HepG2 (cell line): ENCODE results near the gene ZMYND8. TPM values are rescaled to one million over a fixed set of nuclear protein-coding genes. Genes with fewer than 3 reads are reported as not detected.

Experiments used
- CREM ChIP-seq, 2 experiments: sonication (generic) in 1 of 2; formaldehyde crosslinking in 1 of 2; IDR thresholded peaks; 2 replicates each; pipeline versions ENCODE4 v1.4.0 to v1.6.1; 2016 to 2020; ENCODE audit warnings: antibody characterized with exemption in 1 of 2, mild to moderate bottlenecking in 1 of 2, missing genetic modification reagents in 1 of 2
- HOXA5 ChIP-seq: sonication (generic); formaldehyde crosslinking; IDR thresholded peaks from 2 replicates; pipeline ENCODE4 v1.4.0; 2020; ENCODE audit warnings: missing genetic modification reagents
- ISX ChIP-seq: sonication (generic); formaldehyde crosslinking; conservative IDR thresholded peaks from 2 replicates; pipeline ENCODE4 v1.5.0; 2020; ENCODE audit warnings: missing genetic modification reagents
- JUN ChIP-seq: sonication (generic); formaldehyde crosslinking; IDR thresholded peaks from 2 replicates; pipeline ENCODE4 v1.4.0; 2020; ENCODE audit warnings: mild to moderate bottlenecking, missing genetic modification reagents
- MLLT10 ChIP-seq: sonication (generic); formaldehyde crosslinking; IDR thresholded peaks from 2 replicates; pipeline ENCODE4 v1.4.0; 2020; ENCODE audit warnings: missing genetic modification reagents
- NFATC3 ChIP-seq: sonication (generic); formaldehyde crosslinking; IDR thresholded peaks from 2 replicates; pipeline ENCODE4 v1.5.1; 2020; ENCODE audit warnings: mild to moderate bottlenecking, missing genetic modification reagents
- NFRKB ChIP-seq: fragments of 450-650 bp; IDR thresholded peaks from 2 replicates; pipeline ENCODE4 v1.6.1; 2017
- SIN3A ChIP-seq: IDR thresholded peaks from 2 replicates; pipeline ENCODE4 v1.6.1; 2011; ENCODE audit warnings: low read depth, mild to moderate bottlenecking, control low read depth, low read length, borderline replicate concordance
- SP4 ChIP-seq: sonication (generic); formaldehyde crosslinking; IDR thresholded peaks from 2 replicates; pipeline ENCODE4 v1.8.1; 2023; ENCODE audit warnings: mild to moderate bottlenecking, missing genetic modification reagents
- ZBTB1 ChIP-seq: sonication (generic); formaldehyde crosslinking; IDR thresholded peaks from 2 replicates; pipeline ENCODE4 v1.4.0; 2020; ENCODE audit warnings: missing genetic modification reagents, borderline replicate concordance
- ZBTB20 ChIP-seq: sonication (generic); formaldehyde crosslinking; IDR thresholded peaks from 2 replicates; pipeline ENCODE4 v1.8.1; 2023; ENCODE audit warnings: missing genetic modification reagents, low read depth, mild to moderate bottlenecking, borderline replicate concordance
- ZBTB39 ChIP-seq: sonication (generic); formaldehyde crosslinking; IDR thresholded peaks from 2 replicates; pipeline ENCODE4 v1.5.0; 2020; ENCODE audit warnings: missing genetic modification reagents
- ZNF12 ChIP-seq: sonication (generic); formaldehyde crosslinking; IDR thresholded peaks from 2 replicates; pipeline ENCODE4 v1.5.0; 2020; ENCODE audit warnings: missing genetic modification reagents
- ZNF251 ChIP-seq: sonication (generic); formaldehyde crosslinking; IDR thresholded peaks from 2 replicates; pipeline ENCODE4 v1.9.0; 2021; ENCODE audit warnings: mild to moderate bottlenecking, missing genetic modification reagents
- ZNF33B ChIP-seq: sonication (generic); formaldehyde crosslinking; IDR thresholded peaks from 2 replicates; pipeline ENCODE4 v1.5.1; 2020; ENCODE audit warnings: mild to moderate bottlenecking, missing genetic modification reagents
- ZNF432 ChIP-seq: sonication (generic); formaldehyde crosslinking; IDR thresholded peaks from 2 replicates; pipeline ENCODE4 v1.5.0; 2020; ENCODE audit warnings: missing genetic modification reagents, mild to moderate bottlenecking, borderline replicate concordance
- ZNF530 ChIP-seq: sonication (generic); formaldehyde crosslinking; IDR thresholded peaks from 2 replicates; pipeline ENCODE4 v1.5.0; 2020; ENCODE audit warnings: low read depth, mild to moderate bottlenecking, missing genetic modification reagents
- ZNF737 ChIP-seq: sonication (generic); formaldehyde crosslinking; IDR thresholded peaks from 2 replicates; pipeline ENCODE4 v1.5.0; 2020; ENCODE audit warnings: missing genetic modification reagents, mild to moderate bottlenecking, borderline replicate concordance
- ZNF800 ChIP-seq: sonication (generic); formaldehyde crosslinking; IDR thresholded peaks from 2 replicates; pipeline ENCODE4 v1.4.0; 2020; ENCODE audit warnings: missing genetic modification reagents
- polyA plus RNA-seq, 8 experiments: library from polyadenylated mRNA; depleted of rRNA in 3 of 8; stranded (reverse) in 7 of 8; unstranded in 1 of 8; fragments of >200 nt; fragmentation: Illumina TruSeq in 4 of 8; extraction: Trizol in 4 of 8; gene quantifications; 2 replicates each; pipeline versions ENCODE4 v1.2.1 to v1.2.3, GENCODE V29; 2011 to 2016; ENCODE audit warnings: low read depth in 4 of 8, missing spikeins in 1 of 8, mixed read lengths in 1 of 8; ENCODE audit not compliant: insufficient read depth in 1 of 8
- total RNA-seq, 5 experiments: library from RNA; depleted of rRNA; stranded (reverse); fragments of >200 nt; fragmentation: Illumina TruSeq; extraction: Trizol; gene quantifications; 2 replicates each; pipeline ENCODE4 v1.2.3, GENCODE V29; 2016; ENCODE audit warnings: low read depth in 1 of 5
- TF ChIP-seq, protein P1 (sequence below): IDR thresholded peaks from 2 replicates; pipeline ENCODE4 v1.6.1; 2016; ENCODE audit warnings: low read depth, control low read depth

The ZMYND8 gene
- total and polyA plus RNA-seq, 2 of the 13 experiments (the other 11 are each of a cell fraction or from before 2014, with no cell fraction given): 53.9 to 84.7 TPM

- TF ChIP-seq ZNF251 (CRISPR knock-in tag) (no peak), MLLT10 (no peak), ZBTB39 (CRISPR knock-in tag) (no peak), ZNF737 (no peak), ZBTB20 (CRISPR knock-in tag) (0 out of 2 replicates have a peak, but pooled peaks have one; percentile 74), ZNF530 (CRISPR knock-in tag) (no peak), SP4 (CRISPR knock-in tag) (peak; percentile 66; the same call in 1 of the 2 replicates), ZNF33B (CRISPR knock-in tag) (no peak), ZNF12 (CRISPR knock-in tag) (no peak), ZNF800 (CRISPR knock-in tag) (peak; percentile 19), ISX (CRISPR knock-in tag) (no peak), NFRKB (no peak), SIN3A (0 out of 2 replicates have a peak, but pooled peaks have one; percentile 26), NFATC3 (CRISPR knock-in tag) (0 out of 2 replicates have a peak, but pooled peaks have one; percentile 45), HOXA5 (CRISPR knock-in tag) (peak; percentile 52; the same call in 1 of the 2 replicates), JUN (CRISPR knock-in tag) (no peak), ZNF432 (CRISPR knock-in tag) (no peak), ZBTB1 (CRISPR knock-in tag) (no peak), CREM (IDR thresholded peaks at IDR 0.05) (no peak), CREM (CRISPR knock-in tag; IDR thresholded peaks at IDR 0.05) (no peak)
- TF ChIP-seq, protein P1, sequence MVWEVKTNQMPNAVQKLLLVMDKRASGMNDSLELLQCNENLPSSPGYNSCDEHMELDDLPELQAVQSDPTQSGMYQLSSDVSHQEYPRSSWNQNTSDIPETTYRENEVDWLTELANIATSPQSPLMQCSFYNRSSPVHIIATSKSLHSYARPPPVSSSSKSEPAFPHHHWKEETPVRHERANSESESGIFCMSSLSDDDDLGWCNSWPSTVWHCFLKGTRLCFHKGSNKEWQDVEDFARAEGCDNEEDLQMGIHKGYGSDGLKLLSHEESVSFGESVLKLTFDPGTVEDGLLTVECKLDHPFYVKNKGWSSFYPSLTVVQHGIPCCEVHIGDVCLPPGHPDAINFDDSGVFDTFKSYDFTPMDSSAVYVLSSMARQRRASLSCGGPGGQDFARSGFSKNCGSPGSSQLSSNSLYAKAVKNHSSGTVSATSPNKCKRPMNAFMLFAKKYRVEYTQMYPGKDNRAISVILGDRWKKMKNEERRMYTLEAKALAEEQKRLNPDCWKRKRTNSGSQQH (CRISPR knock-in tag): no peak
Observed at GRCh38 chr20:47318586-47319516, 37.6 kb downstream of the ZMYND8 start (continued).
